ENCODE measurements around the gene PIGS.

GRCh38 chr17:28575126-28575795, 3.9 kb upstream of the PIGS start:
- no peak for TF ChIP-seq POLR2A (IDR thresholded peaks at IDR 0.05)
- TF ChIP-seq CTCF (IDR thresholded peaks at IDR 0.05) = no peak
